ENCODE data around the gene NEURL1.

DNA sequence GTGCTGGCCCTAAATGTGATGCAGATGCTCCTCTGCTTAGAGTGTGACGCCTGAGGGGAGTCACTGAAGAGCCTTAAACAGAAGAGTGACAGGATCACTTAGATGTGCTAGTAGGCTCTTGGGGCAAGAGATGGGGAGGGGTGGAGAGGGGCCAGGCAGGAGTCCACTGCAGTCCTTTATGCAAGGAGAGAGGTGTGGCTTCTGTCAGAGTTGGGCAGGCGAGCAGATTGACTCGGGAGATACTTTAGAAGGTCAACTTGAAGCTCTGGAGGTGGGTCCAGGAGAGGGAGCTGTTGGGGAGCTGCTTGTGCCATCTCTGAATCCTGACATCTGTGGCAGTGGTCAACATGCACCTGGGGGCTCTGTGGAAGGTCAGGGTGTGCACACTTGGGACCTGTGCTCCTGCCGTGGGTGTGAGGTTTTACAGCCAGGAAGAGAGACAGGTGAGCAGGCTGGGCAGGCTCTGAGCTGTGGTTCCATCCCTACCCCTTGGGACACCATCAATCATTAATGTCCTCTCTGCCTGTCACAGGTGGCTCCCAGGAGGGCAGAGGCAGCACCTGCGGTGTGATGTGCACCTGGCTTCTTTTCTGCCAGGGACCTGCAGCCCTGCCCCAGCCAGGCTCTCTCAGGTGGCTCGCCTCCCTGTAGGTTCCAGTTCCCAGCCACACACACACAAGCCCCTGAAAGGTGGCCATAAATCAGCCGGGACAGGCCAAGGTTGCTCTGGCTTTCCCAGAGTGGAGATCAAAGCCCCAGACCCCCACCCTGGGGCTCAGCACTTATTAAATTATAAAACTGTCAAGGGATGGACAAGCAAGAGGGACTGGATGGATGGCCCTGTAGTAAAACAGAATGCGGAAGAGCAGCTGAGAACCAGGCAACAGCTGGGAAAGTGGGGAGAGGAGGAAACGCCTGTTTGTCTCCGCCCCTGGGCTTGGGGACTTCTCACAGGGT lies 14.0 kb downstream of the NEURL1 start:
- TF ChIP-seq TAF1 (IDR thresholded peaks at IDR 0.05; ENCODE audit: borderline replicate concordance, insufficient read depth, low read length) (no peak), POLR2AphosphoS5 (IDR thresholded peaks at IDR 0.05; ENCODE audit: low read depth, low read length) (no peak)
